HG03045 (cell line): ENCODE measurements around the gene DDX19B.
"Not testable (repeated sequence)": the region's sequence is repeated elsewhere in the genome, so short reads cannot be mapped to it uniquely, and the experiment has no call there.

ENCODE experiments used
- ATAC-seq: cut with Tn5 transposase; IDR thresholded peaks from one replicate; pipeline ENCODE4 v1.9.1; 2021; ENCODE audit warnings: mild to moderate bottlenecking, moderate library complexity; ENCODE audit not compliant: unreplicated experiment

DDX19B gene

GRCh38 chr16:70348991-70349390, 50.0 kb downstream of the DDX19B start:
- no peak for ATAC-seq

GRCh38 chr16:70349783-70350182, 50.8 kb downstream of the DDX19B start:
- ATAC-seq, result no peak

GRCh38 chr16:70359552-70359951, 60.6 kb downstream of the DDX19B start:
- ATAC-seq, result no peak

GRCh38 chr16:70364399-70364798, 65.4 kb downstream of the DDX19B start:
- no peak for ATAC-seq

GRCh38 chr16:70370145-70370544, 71.2 kb downstream of the DDX19B start:
- not testable (repeated sequence) for ATAC-seq

- no peak for ATAC-seq
Measured at GRCh38 chr16:70370924-70371323, 71.9 kb downstream of the DDX19B start.

- no peak for ATAC-seq
Measured at GRCh38 chr16:70372921-70373728, 74.1 kb downstream of the DDX19B start.

GRCh38 chr16:70374213-70374612, 75.2 kb downstream of the DDX19B start:
- no peak for ATAC-seq

- no peak for ATAC-seq
Measured at GRCh38 chr16:70375636-70376611, 76.9 kb downstream of the DDX19B start.

GRCh38 chr16:70377782-70378181, 78.8 kb downstream of the DDX19B start:
- no peak for ATAC-seq

GRCh38 chr16:70378869-70379493, 80.0 kb downstream of the DDX19B start:
- ATAC-seq, result no peak

- peak; percentile 17 for ATAC-seq
Measured at GRCh38 chr16:70380248-70380918, 81.4 kb downstream of the DDX19B start.

- peak; percentile 90 for ATAC-seq
Measured at GRCh38 chr16:70380919-70381603, 82.1 kb downstream of the DDX19B start.

GRCh38 chr16:70381604-70382342, 82.8 kb downstream of the DDX19B start:
- ATAC-seq, result no peak

GRCh38 chr16:70383421-70383960, 84.5 kb downstream of the DDX19B start:
- ATAC-seq, result no peak
